H1 (cell line): ENCODE results near the gene TCERG1L. TPM values are rescaled to one million over a fixed set of nuclear protein-coding genes. Genes with fewer than 3 reads are reported as not detected.

Source experiments
- CEBPB ChIP-seq: IDR thresholded peaks from 2 replicates; pipeline ENCODE4 v1.6.1; 2012; ENCODE audit warnings: low read depth, low read length
- CREB1 ChIP-seq: IDR thresholded peaks from 2 replicates; pipeline ENCODE4 v1.6.1; 2012; ENCODE audit warnings: inconsistent platforms
- EGR1 ChIP-seq: IDR thresholded peaks from 2 replicates; pipeline ENCODE4 v1.6.1; 2011; ENCODE audit warnings: low read depth, low read length, borderline replicate concordance
- RBBP5 ChIP-seq: IDR thresholded peaks from 2 replicates; pipeline ENCODE4 v1.7.1; 2012; ENCODE audit warnings: low read depth, mild to moderate bottlenecking, inconsistent platforms, low read length, moderate library complexity, borderline replicate concordance
- SAP30 ChIP-seq: fragments of 300-600 bp; sonication (generic); IDR thresholded peaks from 2 replicates; pipeline ENCODE4 v1.7.1; 2012; ENCODE audit warnings: low read length, moderate library complexity, mild to moderate bottlenecking, inconsistent platforms; ENCODE audit not compliant: insufficient read depth, insufficient replicate concordance
- polyA plus RNA-seq, 7 experiments: library from polyadenylated mRNA; depleted of rRNA in 3 of 7; stranded (reverse) in 5 of 7; unstranded in 2 of 7; fragments of >200 nt in 5 of 7; fragments of 200-250 nt in 2 of 7; gene quantifications; 1 replicate in 5 of 7; 2 replicates in 1 of 7; 4 replicates in 1 of 7; pipeline versions ENCODE4 v1.2.1 to v1.2.3, GENCODE V29; 2011 to 2013; ENCODE audit warnings: missing spikeins in 2 of 7, mixed read lengths in 2 of 7
- total RNA-seq: library from RNA; stranded (reverse); fragmentation: NEBNext Ultra II Directional; extraction: Animal tissue kit (Norgen Biotek cat#: 25700); gene quantifications from 2 replicates; pipeline ENCODE4 v1.2.1, GENCODE V29; 2021
- TF ChIP-seq, protein P1 (sequence below): fragments of 300-600 bp; sonication (generic); IDR thresholded peaks from 2 replicates; pipeline ENCODE4 v1.7.1; 2012; ENCODE audit warnings: low read length, moderate library complexity, mild to moderate bottlenecking, inconsistent platforms; ENCODE audit not compliant: insufficient replicate concordance

The TCERG1L gene
- total and polyA plus RNA-seq, 2 of the 8 experiments (the other 6 are each of a cell fraction or from before 2014, with no cell fraction given), result 3.9 to 6.9 TPM

- TF ChIP-seq, protein P1, sequence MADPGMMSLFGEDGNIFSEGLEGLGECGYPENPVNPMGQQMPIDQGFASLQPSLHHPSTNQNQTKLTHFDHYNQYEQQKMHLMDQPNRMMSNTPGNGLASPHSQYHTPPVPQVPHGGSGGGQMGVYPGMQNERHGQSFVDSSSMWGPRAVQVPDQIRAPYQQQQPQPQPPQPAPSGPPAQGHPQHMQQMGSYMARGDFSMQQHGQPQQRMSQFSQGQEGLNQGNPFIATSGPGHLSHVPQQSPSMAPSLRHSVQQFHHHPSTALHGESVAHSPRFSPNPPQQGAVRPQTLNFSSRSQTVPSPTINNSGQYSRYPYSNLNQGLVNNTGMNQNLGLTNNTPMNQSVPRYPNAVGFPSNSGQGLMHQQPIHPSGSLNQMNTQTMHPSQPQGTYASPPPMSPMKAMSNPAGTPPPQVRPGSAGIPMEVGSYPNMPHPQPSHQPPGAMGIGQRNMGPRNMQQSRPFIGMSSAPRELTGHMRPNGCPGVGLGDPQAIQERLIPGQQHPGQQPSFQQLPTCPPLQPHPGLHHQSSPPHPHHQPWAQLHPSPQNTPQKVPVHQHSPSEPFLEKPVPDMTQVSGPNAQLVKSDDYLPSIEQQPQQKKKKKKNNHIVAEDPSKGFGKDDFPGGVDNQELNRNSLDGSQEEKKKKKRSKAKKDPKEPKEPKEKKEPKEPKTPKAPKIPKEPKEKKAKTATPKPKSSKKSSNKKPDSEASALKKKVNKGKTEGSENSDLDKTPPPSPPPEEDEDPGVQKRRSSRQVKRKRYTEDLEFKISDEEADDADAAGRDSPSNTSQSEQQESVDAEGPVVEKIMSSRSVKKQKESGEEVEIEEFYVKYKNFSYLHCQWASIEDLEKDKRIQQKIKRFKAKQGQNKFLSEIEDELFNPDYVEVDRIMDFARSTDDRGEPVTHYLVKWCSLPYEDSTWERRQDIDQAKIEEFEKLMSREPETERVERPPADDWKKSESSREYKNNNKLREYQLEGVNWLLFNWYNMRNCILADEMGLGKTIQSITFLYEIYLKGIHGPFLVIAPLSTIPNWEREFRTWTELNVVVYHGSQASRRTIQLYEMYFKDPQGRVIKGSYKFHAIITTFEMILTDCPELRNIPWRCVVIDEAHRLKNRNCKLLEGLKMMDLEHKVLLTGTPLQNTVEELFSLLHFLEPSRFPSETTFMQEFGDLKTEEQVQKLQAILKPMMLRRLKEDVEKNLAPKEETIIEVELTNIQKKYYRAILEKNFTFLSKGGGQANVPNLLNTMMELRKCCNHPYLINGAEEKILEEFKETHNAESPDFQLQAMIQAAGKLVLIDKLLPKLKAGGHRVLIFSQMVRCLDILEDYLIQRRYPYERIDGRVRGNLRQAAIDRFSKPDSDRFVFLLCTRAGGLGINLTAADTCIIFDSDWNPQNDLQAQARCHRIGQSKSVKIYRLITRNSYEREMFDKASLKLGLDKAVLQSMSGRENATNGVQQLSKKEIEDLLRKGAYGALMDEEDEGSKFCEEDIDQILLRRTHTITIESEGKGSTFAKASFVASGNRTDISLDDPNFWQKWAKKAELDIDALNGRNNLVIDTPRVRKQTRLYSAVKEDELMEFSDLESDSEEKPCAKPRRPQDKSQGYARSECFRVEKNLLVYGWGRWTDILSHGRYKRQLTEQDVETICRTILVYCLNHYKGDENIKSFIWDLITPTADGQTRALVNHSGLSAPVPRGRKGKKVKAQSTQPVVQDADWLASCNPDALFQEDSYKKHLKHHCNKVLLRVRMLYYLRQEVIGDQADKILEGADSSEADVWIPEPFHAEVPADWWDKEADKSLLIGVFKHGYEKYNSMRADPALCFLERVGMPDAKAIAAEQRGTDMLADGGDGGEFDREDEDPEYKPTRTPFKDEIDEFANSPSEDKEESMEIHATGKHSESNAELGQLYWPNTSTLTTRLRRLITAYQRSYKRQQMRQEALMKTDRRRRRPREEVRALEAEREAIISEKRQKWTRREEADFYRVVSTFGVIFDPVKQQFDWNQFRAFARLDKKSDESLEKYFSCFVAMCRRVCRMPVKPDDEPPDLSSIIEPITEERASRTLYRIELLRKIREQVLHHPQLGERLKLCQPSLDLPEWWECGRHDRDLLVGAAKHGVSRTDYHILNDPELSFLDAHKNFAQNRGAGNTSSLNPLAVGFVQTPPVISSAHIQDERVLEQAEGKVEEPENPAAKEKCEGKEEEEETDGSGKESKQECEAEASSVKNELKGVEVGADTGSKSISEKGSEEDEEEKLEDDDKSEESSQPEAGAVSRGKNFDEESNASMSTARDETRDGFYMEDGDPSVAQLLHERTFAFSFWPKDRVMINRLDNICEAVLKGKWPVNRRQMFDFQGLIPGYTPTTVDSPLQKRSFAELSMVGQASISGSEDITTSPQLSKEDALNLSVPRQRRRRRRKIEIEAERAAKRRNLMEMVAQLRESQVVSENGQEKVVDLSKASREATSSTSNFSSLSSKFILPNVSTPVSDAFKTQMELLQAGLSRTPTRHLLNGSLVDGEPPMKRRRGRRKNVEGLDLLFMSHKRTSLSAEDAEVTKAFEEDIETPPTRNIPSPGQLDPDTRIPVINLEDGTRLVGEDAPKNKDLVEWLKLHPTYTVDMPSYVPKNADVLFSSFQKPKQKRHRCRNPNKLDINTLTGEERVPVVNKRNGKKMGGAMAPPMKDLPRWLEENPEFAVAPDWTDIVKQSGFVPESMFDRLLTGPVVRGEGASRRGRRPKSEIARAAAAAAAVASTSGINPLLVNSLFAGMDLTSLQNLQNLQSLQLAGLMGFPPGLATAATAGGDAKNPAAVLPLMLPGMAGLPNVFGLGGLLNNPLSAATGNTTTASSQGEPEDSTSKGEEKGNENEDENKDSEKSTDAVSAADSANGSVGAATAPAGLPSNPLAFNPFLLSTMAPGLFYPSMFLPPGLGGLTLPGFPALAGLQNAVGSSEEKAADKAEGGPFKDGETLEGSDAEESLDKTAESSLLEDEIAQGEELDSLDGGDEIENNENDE, result no peak
- TF ChIP-seq SAP30 (no peak), RBBP5 (no peak), EGR1 (no peak), CREB1 (no peak), CEBPB (no peak)
- TF ChIP-seq, all 59 proteins: peak for 0
Observed at GRCh38 chr10:131084791-131085090, 226.8 kb downstream of the TCERG1L start (continued).
